ENCODE measurements around the gene PRMT7. TPM values are rescaled to one million over a fixed set of nuclear protein-coding genes. Genes with fewer than 3 reads are reported as not detected.

Gene PRMT7
- total and polyA plus RNA-seq, 2 of the 8 experiments (the other 6 are each of a cell fraction or from before 2014, with no cell fraction given), result 48.2 to 49.3 TPM

DNA sequence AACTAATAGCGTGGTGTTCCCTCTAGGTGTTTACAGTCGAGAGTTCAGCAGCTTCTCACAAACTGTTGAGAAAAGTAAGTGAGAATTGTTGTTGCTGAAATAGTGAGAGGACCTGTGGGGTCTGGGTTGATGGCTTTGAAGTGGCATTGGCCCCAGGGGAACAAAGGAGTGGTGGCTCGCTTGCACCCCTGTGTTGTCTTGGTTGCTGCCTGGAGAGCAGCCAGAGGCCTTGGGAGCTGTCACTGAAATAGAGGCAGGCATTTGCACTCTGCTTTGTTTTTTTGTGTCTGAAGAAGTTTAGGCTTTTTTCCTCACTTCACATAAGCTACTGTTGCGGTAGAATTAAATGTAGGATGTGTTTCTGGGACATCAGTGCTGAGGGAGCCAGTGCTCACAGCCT lies 36.8 kb downstream of the PRMT7 start:
- DNase-seq (ENCODE audit: low read depth in 1 of 2, low spot score in 2 of 2), result no peak
- no peak overlapping the region for H3K14ac ChIP-seq (ENCODE audit: insufficient read length)
- no peak for TF ChIP-seq BACH1 (IDR thresholded peaks at IDR 0.05; ENCODE audit: low read length)
- TF ChIP-seq KDM4A (IDR thresholded peaks at IDR 0.05; ENCODE audit: low read depth, low read length, severe bottlenecking), result no peak
- TF ChIP-seq, protein P1, sequence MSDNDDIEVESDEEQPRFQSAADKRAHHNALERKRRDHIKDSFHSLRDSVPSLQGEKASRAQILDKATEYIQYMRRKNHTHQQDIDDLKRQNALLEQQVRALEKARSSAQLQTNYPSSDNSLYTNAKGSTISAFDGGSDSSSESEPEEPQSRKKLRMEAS (IDR thresholded peaks at IDR 0.05), result no peak
- no peak for TF ChIP-seq TAF7 (optimal IDR thresholded peaks at IDR 0.05; ENCODE audit: borderline replicate concordance, low read depth, low read length)
- no peak for TF ChIP-seq SUZ12 (IDR thresholded peaks at IDR 0.05; ENCODE audit: low read length)
- TF ChIP-seq, protein P2, sequence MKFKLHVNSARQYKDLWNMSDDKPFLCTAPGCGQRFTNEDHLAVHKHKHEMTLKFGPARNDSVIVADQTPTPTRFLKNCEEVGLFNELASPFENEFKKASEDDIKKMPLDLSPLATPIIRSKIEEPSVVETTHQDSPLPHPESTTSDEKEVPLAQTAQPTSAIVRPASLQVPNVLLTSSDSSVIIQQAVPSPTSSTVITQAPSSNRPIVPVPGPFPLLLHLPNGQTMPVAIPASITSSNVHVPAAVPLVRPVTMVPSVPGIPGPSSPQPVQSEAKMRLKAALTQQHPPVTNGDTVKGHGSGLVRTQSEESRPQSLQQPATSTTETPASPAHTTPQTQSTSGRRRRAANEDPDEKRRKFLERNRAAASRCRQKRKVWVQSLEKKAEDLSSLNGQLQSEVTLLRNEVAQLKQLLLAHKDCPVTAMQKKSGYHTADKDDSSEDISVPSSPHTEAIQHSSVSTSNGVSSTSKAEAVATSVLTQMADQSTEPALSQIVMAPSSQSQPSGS (IDR thresholded peaks at IDR 0.05; ENCODE audit: low read length), result no peak
- TF ChIP-seq BRCA1 (IDR thresholded peaks at IDR 0.05; ENCODE audit: low read depth, low read length), result no peak
- TF ChIP-seq NANOG (IDR thresholded peaks at IDR 0.05; ENCODE audit: insufficient read depth, low read depth, low read length, poor library complexity, severe bottlenecking), result no peak
- no peak for TF ChIP-seq RNF2 (IDR thresholded peaks at IDR 0.05; ENCODE audit: borderline replicate concordance, low read depth, low read length, missing control alignments, poor library complexity, severe bottlenecking)
- no peak for TF ChIP-seq ZNF274 (IDR thresholded peaks at IDR 0.05; ENCODE audit: borderline replicate concordance, extremely low read depth, low read length)
- TF ChIP-seq CBX8 (IDR thresholded peaks at IDR 0.05; ENCODE audit: borderline replicate concordance, low read depth, low read length), result no peak

More for the DNA sequence above, 36.8 kb downstream of the PRMT7 start:
- Histone ChIP-seq H3K36me3 (ENCODE audit: control insufficient read depth in 2 of 4, insufficient read depth in 4 of 4, low read length in 3 of 4) (peaks cover 4 to 38% (median 17%) of the 10 kb centered on the region in 4 experiments; a peak in 6 of 8 replicates), H3K23ac (ENCODE audit: insufficient read length) (no peak overlapping the region), H3K4me1 (replicated peaks in 1 of 4; ENCODE audit: control insufficient read depth in 3 of 4, insufficient read depth in 4 of 4, low read length in 3 of 4) (no peaks in the 10 kb centered on the region), H3K27me3 (replicated peaks in 1 of 4; ENCODE audit: control insufficient read depth in 3 of 4, extremely low read depth in 1 of 4, insufficient read depth in 3 of 4, low read length in 3 of 4) (no peaks in the 10 kb centered on the region; a peak in 1 of 7 replicates), H4K91ac (replicated peaks; ENCODE audit: insufficient read length, low read length) (no peak overlapping the region), H3K9ac (replicated peaks in 1 of 4; ENCODE audit: extremely low read depth in 1 of 4, low read depth in 3 of 4, low read length in 3 of 4) (no peak overlapping the region), H3K23me2 (ENCODE audit: low read depth, low read length) (no peaks in the 10 kb centered on the region; the same call in 1 of the 2 replicates), H3K4me3 (ENCODE audit: extremely low read depth in 1 of 4, insufficient read depth in 2 of 4, low read depth in 3 of 4, low read length in 4 of 4) (no peak overlapping the region), H2AK5ac (ENCODE audit: low read depth, low read length) (no peak overlapping the region), H2BK120ac (replicated peaks; ENCODE audit: low read depth, low read length) (no peak overlapping the region), H2AFZ (ENCODE audit: low read length) (no peak overlapping the region), H3K9me3 (ENCODE audit: insufficient read depth in 2 of 2, low read depth in 1 of 2, low read length in 1 of 2) (no peaks in the 10 kb centered on the region), H4K20me1 (replicated peaks in 1 of 2; ENCODE audit: control insufficient read depth in 1 of 2, insufficient read depth in 2 of 2, low read length in 2 of 2) (peaks cover 0 to 7% of the 10 kb centered on the region in 2 experiments), H3K4ac (replicated peaks; ENCODE audit: insufficient read length, low read depth, low read length) (no peak overlapping the region), H3K56ac (replicated peaks; ENCODE audit: insufficient read length, low read depth, low read length) (no peak overlapping the region), H3K79me2 (ENCODE audit: control insufficient read depth in 1 of 2, insufficient read depth in 2 of 2, low read length in 2 of 2) (no peaks in the 10 kb centered on the region), H3K18ac (ENCODE audit: extremely low read depth, low read length) (no peak overlapping the region), H2BK15ac (ENCODE audit: low read length) (no peak overlapping the region), H3K79me1 (ENCODE audit: low read depth, low read length) (peaks cover 2% of the 10 kb centered on the region; the same call in 1 of the 2 replicates), H2BK12ac (ENCODE audit: low read depth, low read length) (no peak overlapping the region), H3K4me2 (ENCODE audit: insufficient read depth in 1 of 2, low read depth in 2 of 2, low read length in 2 of 2) (no peak overlapping the region), H2BK20ac (ENCODE audit: low read length) (no peak overlapping the region), H4K8ac (ENCODE audit: extremely low read depth, insufficient read depth, low read length) (no peak overlapping the region), H4K5ac (ENCODE audit: insufficient read length, low read depth, low read length) (no peak overlapping the region), H3K27ac (ENCODE audit: low read depth, low read length) (no peak overlapping the region), H2BK5ac (ENCODE audit: low read depth, low read length) (no peak overlapping the region)
- POLR2A ChIA-PET (ENCODE audit: partially characterized antibody), result interaction anchor here (1.2 kb wide), 1 partner anchor 9 kb away, joined by 3 read pairs; no protein-coding TSS in a partner anchor
- no peak for FAIRE-seq
- CTCF ChIA-PET (ENCODE audit: partially characterized antibody), result interaction anchor here (0.6 to 2.2 kb wide), 6 partner anchors 19 to 1062 kb away, joined by 3 to 5 read pairs (median 3); no protein-coding TSS in a partner anchor
- WGBS, 2 experiments (ENCODE audit: extremely low coverage in 1 of 2, insufficient coverage in 1 of 2, insufficient read length in 1 of 2, insufficient replicate concordance in 2 of 2, low coverage in 1 of 2, low lambda C conversion rate in 2 of 2, missing lambda C conversion rate in 1 of 2), result 85% methylated on average over 4 of the region's 4 CpGs; no CpG with 5 or more reads in 1 of the 2 experiments
